Measurements from ENCODE around the gene NUMB.
"Not testable (repeated sequence)": the region's sequence is repeated elsewhere in the genome, so short reads cannot be mapped to it uniquely, and the experiment has no call there.

NUMB gene

GRCh38 chr14:73359445-73359844, 98.9 kb downstream of the NUMB start:
- DNase-seq (ENCODE audit: low read depth in 2 of 2): no peak

- DNase-seq (ENCODE audit: low read depth in 2 of 2): no peak
These were observed 100.2 kb downstream of the NUMB start for GRCh38 chr14:73358187-73358586.

- DNase-seq (ENCODE audit: low read depth in 2 of 2): not testable (repeated sequence)
These were observed 109.3 kb downstream of the NUMB start for GRCh38 chr14:73349091-73349490.

GRCh38 chr14:73344319-73344718, 114.0 kb downstream of the NUMB start:
- DNase-seq (ENCODE audit: low read depth in 2 of 2): no peak

- DNase-seq (ENCODE audit: low read depth in 2 of 2): no peak
These were observed 115.7 kb downstream of the NUMB start for GRCh38 chr14:73342670-73343069.

- DNase-seq (ENCODE audit: low read depth in 2 of 2): no peak
These were observed 118.3 kb downstream of the NUMB start for GRCh38 chr14:73339846-73340595.

GRCh38 chr14:73339206-73339605, 119.1 kb downstream of the NUMB start:
- no peak for DNase-seq (ENCODE audit: low read depth in 2 of 2)

- DNase-seq (ENCODE audit: low read depth in 2 of 2): no peak
These were observed 119.8 kb downstream of the NUMB start for GRCh38 chr14:73338551-73338950.

GRCh38 chr14:73333031-73333430, 125.3 kb downstream of the NUMB start:
- no peak for DNase-seq (ENCODE audit: low read depth in 2 of 2)

GRCh38 chr14:73325630-73326299, 132.6 kb downstream of the NUMB start:
- DNase-seq (ENCODE audit: low read depth in 2 of 2): no peak

GRCh38 chr14:73325063-73325462, 133.3 kb downstream of the NUMB start:
- no peak for DNase-seq (ENCODE audit: low read depth in 2 of 2)

- DNase-seq (ENCODE audit: low read depth in 2 of 2): no peak
These were observed 133.8 kb downstream of the NUMB start for GRCh38 chr14:73324533-73324932.

GRCh38 chr14:73323896-73324399, 134.4 kb downstream of the NUMB start:
- no peak for DNase-seq (ENCODE audit: low read depth in 2 of 2)

GRCh38 chr14:73313151-73313550, 145.2 kb downstream of the NUMB start:
- DNase-seq (ENCODE audit: low read depth in 2 of 2): no peak

- DNase-seq (ENCODE audit: low read depth in 2 of 2): no peak
These were observed 145.7 kb downstream of the NUMB start for GRCh38 chr14:73312687-73313086.

- no peak for DNase-seq (ENCODE audit: low read depth in 2 of 2)
These were observed 146.7 kb downstream of the NUMB start for GRCh38 chr14:73311708-73312030.

- DNase-seq (ENCODE audit: low read depth in 2 of 2): not testable (repeated sequence)
These were observed 149.1 kb downstream of the NUMB start for GRCh38 chr14:73309207-73309606.

- DNase-seq (ENCODE audit: low read depth in 2 of 2): no peak
These were observed 151.1 kb downstream of the NUMB start for GRCh38 chr14:73307261-73307660.

- no peak for DNase-seq (ENCODE audit: low read depth in 2 of 2)
These were observed 152.8 kb downstream of the NUMB start for GRCh38 chr14:73305499-73305898.

GRCh38 chr14:73295198-73295796, 163.0 kb downstream of the NUMB start:
- DNase-seq (ENCODE audit: low read depth in 2 of 2): no peak

GRCh38 chr14:73293782-73294781, 164.3 kb downstream of the NUMB start:
- DNase-seq (ENCODE audit: low read depth in 2 of 2): no peak

- no peak for DNase-seq (ENCODE audit: low read depth in 2 of 2)
These were observed 168.1 kb downstream of the NUMB start for GRCh38 chr14:73290279-73290678.
